HG03135 (cell line): ENCODE results near the gene ABCC6.
"Not testable (repeated sequence)": the region's sequence is repeated elsewhere in the genome, so short reads cannot be mapped to it uniquely, and the experiment has no call there.

Experiments used
- ATAC-seq: cut with Tn5 transposase; IDR thresholded peaks from one replicate; pipeline ENCODE4 v1.9.1; 2021; ENCODE audit warnings: mild to moderate bottlenecking, moderate library complexity; ENCODE audit not compliant: unreplicated experiment

The ABCC6 gene

GRCh38 chr16:16162591-16162990, 60.7 kb downstream of the ABCC6 start:
- ATAC-seq: no peak

GRCh38 chr16:16161840-16162239, 61.5 kb downstream of the ABCC6 start:
- ATAC-seq: not testable (repeated sequence)

- ATAC-seq: no peak
Measured at GRCh38 chr16:16161319-16161718, 62.0 kb downstream of the ABCC6 start.

GRCh38 chr16:16159662-16160061, 63.6 kb downstream of the ABCC6 start:
- ATAC-seq: no peak

- no peak for ATAC-seq
Measured at GRCh38 chr16:16158741-16159374, 64.4 kb downstream of the ABCC6 start.

- no peak for ATAC-seq
Measured at GRCh38 chr16:16158082-16158658, 65.1 kb downstream of the ABCC6 start.

GRCh38 chr16:16157166-16157565, 66.1 kb downstream of the ABCC6 start:
- ATAC-seq: no peak

GRCh38 chr16:16155234-16155633, 68.1 kb downstream of the ABCC6 start:
- ATAC-seq: no peak

- no peak for ATAC-seq
Measured at GRCh38 chr16:16154281-16154951, 68.9 kb downstream of the ABCC6 start.

- ATAC-seq: not testable (repeated sequence)
Measured at GRCh38 chr16:16153000-16153399, 70.3 kb downstream of the ABCC6 start.

- no peak for ATAC-seq
Measured at GRCh38 chr16:16151315-16151714, 72.0 kb downstream of the ABCC6 start.

- no peak for ATAC-seq
Measured at GRCh38 chr16:16150878-16151152, 72.5 kb downstream of the ABCC6 start.

GRCh38 chr16:16150117-16150877, 73.0 kb downstream of the ABCC6 start:
- no peak for ATAC-seq

- ATAC-seq: no peak
Measured at GRCh38 chr16:16149710-16150116, 73.6 kb downstream of the ABCC6 start.

- no peak for ATAC-seq
Measured at GRCh38 chr16:16148755-16149154, 74.5 kb downstream of the ABCC6 start.

- ATAC-seq: not testable (repeated sequence)
Measured at GRCh38 chr16:16148000-16148599, 75.2 kb downstream of the ABCC6 start.

GRCh38 chr16:16147316-16147999, 75.8 kb downstream of the ABCC6 start:
- no peak for ATAC-seq

- ATAC-seq: no peak
Measured at GRCh38 chr16:16146380-16147315, 76.6 kb downstream of the ABCC6 start.

- ATAC-seq: no peak
Measured at GRCh38 chr16:16145286-16145685, 78.0 kb downstream of the ABCC6 start.

- ATAC-seq: no peak
Measured at GRCh38 chr16:16144416-16144815, 78.9 kb downstream of the ABCC6 start.
